IPS-NIHi7 (cell line): ENCODE measurements around the gene DDI1.

Source experiments
- DNase-seq: peaks from one replicate; pipeline ENCODE4 v3.0.0; 2012; ENCODE audit warnings: mixed read lengths; ENCODE audit errors: extremely low spot score

DDI1 gene

GRCh38 chr11:104036588-104036987, at the start of gene DDI1:
Gene DDI1 (plus strand): TSS chr11:104036640. CDS start chr11:104036823, 183 bp downstream.
- no peak for DNase-seq

- DNase-seq = peak; percentile 24
These were observed 48.5 kb upstream of the DDI1 start for GRCh38 chr11:103987629-103988594.

- DNase-seq = no peak
These were observed 47.9 kb upstream of the DDI1 start for GRCh38 chr11:103988595-103988969.

GRCh38 chr11:103993507-103993906, 42.9 kb upstream of the DDI1 start:
- DNase-seq = no peak

GRCh38 chr11:103994094-103994493, 42.3 kb upstream of the DDI1 start:
- DNase-seq = no peak

GRCh38 chr11:103994518-103994917, 41.9 kb upstream of the DDI1 start:
- DNase-seq = no peak

- DNase-seq = no peak
These were observed 40.5 kb upstream of the DDI1 start for GRCh38 chr11:103995896-103996295.

GRCh38 chr11:103997082-103997481, 39.4 kb upstream of the DDI1 start:
- no peak for DNase-seq

- no peak for DNase-seq
These were observed 37.5 kb upstream of the DDI1 start for GRCh38 chr11:103998826-103999508.

- DNase-seq = no peak
These were observed 35.6 kb upstream of the DDI1 start for GRCh38 chr11:104000798-104001197.

GRCh38 chr11:104001561-104002056, 34.8 kb upstream of the DDI1 start:
- no peak for DNase-seq

GRCh38 chr11:104003491-104003890, 32.9 kb upstream of the DDI1 start:
- no peak for DNase-seq

- DNase-seq = no peak
These were observed 31.1 kb upstream of the DDI1 start for GRCh38 chr11:104005234-104005855.

GRCh38 chr11:104009744-104010143, 26.7 kb upstream of the DDI1 start:
- DNase-seq = no peak

- no peak for DNase-seq
These were observed 25.4 kb upstream of the DDI1 start for GRCh38 chr11:104011044-104011443.

GRCh38 chr11:104015649-104016415, 20.6 kb upstream of the DDI1 start:
- DNase-seq = no peak

- DNase-seq = no peak
These were observed 11.9 kb upstream of the DDI1 start for GRCh38 chr11:104024572-104024971.

GRCh38 chr11:104028476-104029263, 7.8 kb upstream of the DDI1 start:
- no peak for DNase-seq

- DNase-seq = no peak
These were observed 3.3 kb upstream of the DDI1 start for GRCh38 chr11:104033134-104033533.

- DNase-seq = no peak
These were observed 2.9 kb upstream of the DDI1 start for GRCh38 chr11:104033561-104033960.

GRCh38 chr11:104036995-104037394, 555 bp downstream of the DDI1 start:
- no peak for DNase-seq
